ENCODE results near the gene INPP5D.
A peak's percentile ranks its signal among the peaks of the same experiment; 100 is the strongest.

INPP5D gene

GRCh38 chr2:233225230-233226068 lies 165.3 kb downstream of the INPP5D start:
- DNase-seq (ENCODE audit: extremely low read depth in 1 of 2, low read depth in 1 of 2) = no peak

GRCh38 chr2:233226511-233227031 lies 166.4 kb downstream of the INPP5D start:
- DNase-seq (ENCODE audit: extremely low read depth in 1 of 2, low read depth in 1 of 2) = no peak

- no peak for DNase-seq (ENCODE audit: extremely low read depth in 1 of 2, low read depth in 1 of 2)
Measured at GRCh38 chr2:233227346-233227978, 167.3 kb downstream of the INPP5D start.

- DNase-seq (ENCODE audit: extremely low read depth in 1 of 2, low read depth in 1 of 2) = no peak
Measured at GRCh38 chr2:233228376-233228775, 168.2 kb downstream of the INPP5D start.

- no peak for DNase-seq (ENCODE audit: extremely low read depth in 1 of 2, low read depth in 1 of 2)
Measured at GRCh38 chr2:233233618-233234230, 173.6 kb downstream of the INPP5D start.

GRCh38 chr2:233234264-233234663 lies 174.1 kb downstream of the INPP5D start:
- no peak for DNase-seq (ENCODE audit: extremely low read depth in 1 of 2, low read depth in 1 of 2)

GRCh38 chr2:233234996-233235395 lies 174.9 kb downstream of the INPP5D start:
- no peak for DNase-seq (ENCODE audit: extremely low read depth in 1 of 2, low read depth in 1 of 2)

- DNase-seq (ENCODE audit: extremely low read depth in 1 of 2, low read depth in 1 of 2) = no peak
Measured at GRCh38 chr2:233235977-233236376, 175.8 kb downstream of the INPP5D start.

GRCh38 chr2:233236820-233237589 lies 176.9 kb downstream of the INPP5D start:
- DNase-seq (ENCODE audit: extremely low read depth in 1 of 2, low read depth in 1 of 2) = no peak

GRCh38 chr2:233240897-233241296 lies 180.8 kb downstream of the INPP5D start:
- DNase-seq (ENCODE audit: extremely low read depth in 1 of 2, low read depth in 1 of 2) = no peak

GRCh38 chr2:233241803-233242202 lies 181.7 kb downstream of the INPP5D start:
- no peak for DNase-seq (ENCODE audit: extremely low read depth in 1 of 2, low read depth in 1 of 2)

- DNase-seq (ENCODE audit: extremely low read depth in 1 of 2, low read depth in 1 of 2) = no peak
Measured at GRCh38 chr2:233242231-233242927, 182.2 kb downstream of the INPP5D start.

GRCh38 chr2:233243348-233243747 lies 183.2 kb downstream of the INPP5D start:
- no peak for DNase-seq (ENCODE audit: extremely low read depth in 1 of 2, low read depth in 1 of 2)

GRCh38 chr2:233244818-233245217 lies 184.7 kb downstream of the INPP5D start:
- no peak for DNase-seq (ENCODE audit: extremely low read depth in 1 of 2, low read depth in 1 of 2)

GRCh38 chr2:233245406-233245805 lies 185.3 kb downstream of the INPP5D start:
- no peak for DNase-seq (ENCODE audit: extremely low read depth in 1 of 2, low read depth in 1 of 2)

- no peak for DNase-seq (ENCODE audit: extremely low read depth in 1 of 2, low read depth in 1 of 2)
Measured at GRCh38 chr2:233247116-233247515, 187.0 kb downstream of the INPP5D start.

- DNase-seq (ENCODE audit: extremely low read depth in 1 of 2, low read depth in 1 of 2) = peak in 1 of 2 donors; percentile 21
Measured at GRCh38 chr2:233247744-233248143, 187.6 kb downstream of the INPP5D start.

- no peak for DNase-seq (ENCODE audit: extremely low read depth in 1 of 2, low read depth in 1 of 2)
Measured at GRCh38 chr2:233248999-233249398, 188.9 kb downstream of the INPP5D start.

GRCh38 chr2:233250568-233250967 lies 190.4 kb downstream of the INPP5D start:
- no peak for DNase-seq (ENCODE audit: extremely low read depth in 1 of 2, low read depth in 1 of 2)

- DNase-seq (ENCODE audit: extremely low read depth in 1 of 2, low read depth in 1 of 2) = no peak
Measured at GRCh38 chr2:233250985-233251305, 190.8 kb downstream of the INPP5D start.

Data from activated CD8-positive, alpha-beta memory T cell treated with anti-CD3 and anti-CD28 coated beads for 1 hour (primary cell).